Raji (cell line): ENCODE results near the gene LEO1.

Experiments used
- POLR2A ChIP-seq: IDR thresholded peaks from 2 replicates; pipeline ENCODE4 v1.6.1; 2011; ENCODE audit warnings: low read depth, low read length, control low read depth; ENCODE audit not compliant: insufficient read depth

The LEO1 gene

GRCh38 chr15:52008698-52009434 is 37.3 kb upstream of the LEO1 start:
- TF ChIP-seq POLR2A: no peak

GRCh38 chr15:52008359-52008697 is 36.8 kb upstream of the LEO1 start:
- TF ChIP-seq POLR2A: no peak

- TF ChIP-seq POLR2A: no peak
Observed at GRCh38 chr15:52006702-52007340, 35.2 kb upstream of the LEO1 start.

- TF ChIP-seq POLR2A: no peak
Observed at GRCh38 chr15:52005748-52006701, 34.4 kb upstream of the LEO1 start.

- TF ChIP-seq POLR2A: no peak
Observed at GRCh38 chr15:52004806-52005205, 33.2 kb upstream of the LEO1 start.

GRCh38 chr15:52003710-52004109 is 32.1 kb upstream of the LEO1 start:
- TF ChIP-seq POLR2A: no peak

- no peak for TF ChIP-seq POLR2A
Observed at GRCh38 chr15:52002351-52002750, 30.8 kb upstream of the LEO1 start.

GRCh38 chr15:51992953-51993352 is 21.4 kb upstream of the LEO1 start:
- no peak for TF ChIP-seq POLR2A

- no peak for TF ChIP-seq POLR2A
Observed at GRCh38 chr15:51991141-51991540, 19.6 kb upstream of the LEO1 start.

GRCh38 chr15:51982770-51983103 is 11.2 kb upstream of the LEO1 start:
- no peak for TF ChIP-seq POLR2A

- TF ChIP-seq POLR2A: no peak
Observed at GRCh38 chr15:51982013-51982769, 10.6 kb upstream of the LEO1 start.

- no peak for TF ChIP-seq POLR2A
Observed at GRCh38 chr15:51973775-51974174, 2.2 kb upstream of the LEO1 start.

GRCh38 chr15:51973220-51973619 is 1.6 kb upstream of the LEO1 start:
- no peak for TF ChIP-seq POLR2A

- TF ChIP-seq POLR2A: no peak
Observed at GRCh38 chr15:51971032-51971374, 575 bp downstream of the LEO1 start.

- TF ChIP-seq POLR2A: no peak
Observed at GRCh38 chr15:51970132-51970817, 1.3 kb downstream of the LEO1 start.
